SIG-M5 (cell line): ENCODE measurements around the gene BPGM.

Source experiments
- DNase-seq: peaks from one replicate; lab custom pipeline; 2025; lab: John Stamatoyannopoulos, UW

The BPGM gene

DNA sequence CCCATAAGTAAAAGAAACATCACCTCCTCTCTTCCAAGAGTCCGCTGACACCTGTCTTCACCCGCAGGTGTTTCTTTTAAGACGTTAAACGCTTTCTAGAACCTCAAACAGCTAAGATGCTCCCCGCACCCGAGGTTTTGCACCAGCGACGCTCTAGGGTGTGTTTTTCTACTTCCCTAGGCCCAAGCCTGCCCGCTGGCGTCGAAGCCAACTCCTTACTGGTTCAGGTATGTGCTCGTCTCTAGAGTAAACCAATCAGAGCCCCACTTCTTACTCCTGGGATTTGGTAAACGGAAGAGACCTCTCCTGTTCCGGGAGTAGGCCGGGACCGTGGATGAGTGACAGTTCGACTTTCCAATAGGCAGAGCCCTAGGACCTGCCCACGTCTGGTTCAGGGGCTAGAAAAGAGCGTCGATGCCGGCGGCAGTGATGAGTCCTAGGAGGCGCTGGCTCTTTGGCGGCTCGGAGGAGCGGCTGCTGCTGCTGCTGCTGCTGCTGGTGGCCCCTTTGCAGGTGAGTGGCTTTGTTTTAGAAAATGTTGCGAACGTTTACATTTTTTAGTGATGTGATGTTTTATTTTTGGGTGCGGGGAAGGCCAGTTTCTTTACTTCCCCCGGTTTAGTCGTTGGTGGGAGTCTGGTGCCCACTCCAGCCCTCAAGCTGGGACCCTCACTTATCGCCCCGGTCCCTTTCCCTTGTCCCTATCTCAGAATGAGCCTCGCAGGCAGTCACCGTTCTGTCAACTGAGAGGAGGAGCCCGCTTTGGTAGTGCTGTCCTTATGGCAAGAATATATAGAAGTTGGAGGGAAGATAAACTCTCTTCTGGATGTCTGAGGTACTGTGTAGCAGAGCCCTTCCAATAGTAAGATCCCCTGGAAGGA, at the start of gene BPGM:
Gene BPGM (plus strand): TSS at position 429 of the 881 bp plus-strand sequence. CDS start 14,655 bp downstream, outside the sequence.
- peak; percentile 98 for DNase-seq

DNA sequence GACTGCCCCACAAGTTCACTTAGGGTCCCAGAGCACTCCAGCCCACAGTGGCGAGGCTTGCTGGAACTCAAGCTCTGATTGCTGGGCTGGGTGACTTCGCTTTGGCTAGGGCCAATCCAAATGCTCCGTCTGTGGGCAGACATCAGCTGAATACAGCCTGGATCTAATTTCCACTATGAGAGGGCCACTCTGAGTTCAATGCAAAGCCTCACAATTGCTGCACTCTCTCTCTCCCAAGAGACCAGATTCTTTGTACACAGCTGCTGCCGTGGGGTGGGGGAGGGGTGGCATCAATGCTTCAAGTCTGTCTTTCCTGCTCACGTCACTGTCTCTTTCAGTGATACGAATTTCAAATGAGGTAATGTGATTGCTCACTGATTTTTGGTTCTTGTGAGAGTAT, 47.3 kb upstream of the BPGM start:
- no peak for DNase-seq

DNA sequence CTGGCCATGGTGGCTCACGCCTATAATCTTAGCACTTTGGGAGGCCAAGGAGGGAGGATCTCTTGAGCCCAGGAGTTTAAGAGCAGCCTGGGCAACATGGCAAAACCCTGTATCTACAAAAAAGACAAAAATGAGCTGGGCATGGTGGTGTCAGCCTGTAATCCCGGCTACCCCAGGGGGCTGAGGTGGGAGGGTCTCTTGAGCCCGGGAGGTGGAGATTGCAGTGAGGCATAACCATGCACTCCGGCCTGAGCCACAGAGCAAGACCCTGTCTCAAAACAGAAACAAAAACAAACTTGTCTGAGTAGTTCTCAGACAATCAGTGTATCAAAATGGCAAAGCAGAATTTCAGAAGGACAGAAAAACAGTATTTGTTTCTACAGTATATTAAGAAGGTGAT, 45.2 kb upstream of the BPGM start:
- no peak for DNase-seq

DNA sequence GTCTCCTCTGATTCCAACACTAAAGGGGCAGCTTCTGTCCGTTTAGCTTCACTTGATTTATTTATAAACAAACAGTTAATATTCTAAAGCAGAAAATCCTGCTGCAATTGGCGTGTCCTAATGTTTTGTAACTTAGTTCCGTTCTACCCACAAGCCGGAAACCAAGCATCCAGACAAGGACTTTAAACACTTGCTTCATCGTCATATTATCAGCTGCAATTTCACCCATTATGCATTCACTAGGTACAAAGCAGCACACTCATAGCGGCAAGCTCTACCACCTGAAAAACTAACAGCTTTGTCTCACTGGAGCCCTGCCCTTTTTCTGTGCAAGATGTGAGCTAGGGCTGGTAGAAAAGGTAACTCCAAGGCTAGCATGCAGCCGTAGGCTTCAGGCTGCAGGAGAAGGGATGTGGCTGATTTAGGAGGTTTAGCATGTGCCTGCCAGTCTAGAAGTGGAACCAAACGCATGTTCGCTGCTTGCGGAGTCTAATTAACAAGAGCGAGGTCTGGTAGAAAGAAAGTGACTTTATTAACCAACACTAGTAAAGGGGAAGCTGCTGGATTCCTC, 43.7 kb upstream of the BPGM start:
- DNase-seq, result peak; percentile 73

DNA sequence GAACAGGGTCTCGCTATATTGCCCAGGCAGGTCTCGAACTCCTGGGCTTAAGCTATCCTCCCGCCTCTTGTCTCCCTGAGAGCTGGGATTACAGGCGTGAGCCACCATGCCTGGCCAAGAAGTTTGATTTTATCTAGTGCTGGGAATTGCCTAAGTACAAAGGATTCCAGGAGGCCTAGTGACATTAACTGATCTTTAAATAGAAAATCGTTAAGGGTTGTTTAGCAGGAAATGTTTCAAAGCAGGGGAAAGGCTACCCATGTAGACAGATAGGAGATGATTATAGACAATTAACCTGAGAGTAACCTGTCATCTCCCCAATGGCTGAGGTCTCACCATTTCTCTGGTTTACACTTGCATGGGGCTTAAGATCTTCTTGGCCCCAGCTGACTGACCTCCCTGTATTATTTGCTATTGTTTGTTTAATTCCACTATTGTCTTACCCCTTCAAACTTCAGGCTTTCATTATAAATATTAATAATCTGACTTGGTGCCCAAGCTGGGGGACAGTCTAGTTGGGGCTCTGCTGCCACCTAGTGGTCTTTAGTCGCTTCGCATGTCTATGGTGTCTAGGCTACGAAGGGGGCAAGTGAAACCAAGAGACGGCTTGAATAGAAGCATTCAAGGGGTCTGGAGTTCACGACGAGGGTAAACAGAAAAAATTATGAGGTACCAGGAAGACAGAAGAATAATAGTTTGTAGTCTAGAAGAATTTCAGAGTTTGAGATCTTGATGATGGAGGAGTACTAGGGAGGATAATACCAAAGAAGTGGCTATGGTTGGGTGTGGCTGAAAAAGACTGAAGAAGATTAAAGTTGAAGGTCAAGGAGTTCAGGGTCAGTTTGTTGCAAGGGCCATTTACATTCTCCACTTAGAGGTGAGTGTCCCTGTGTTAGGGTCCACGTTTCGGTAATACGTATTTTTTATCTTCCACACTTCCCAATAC, 40.4 kb upstream of the BPGM start:
- DNase-seq, result no peak

DNA sequence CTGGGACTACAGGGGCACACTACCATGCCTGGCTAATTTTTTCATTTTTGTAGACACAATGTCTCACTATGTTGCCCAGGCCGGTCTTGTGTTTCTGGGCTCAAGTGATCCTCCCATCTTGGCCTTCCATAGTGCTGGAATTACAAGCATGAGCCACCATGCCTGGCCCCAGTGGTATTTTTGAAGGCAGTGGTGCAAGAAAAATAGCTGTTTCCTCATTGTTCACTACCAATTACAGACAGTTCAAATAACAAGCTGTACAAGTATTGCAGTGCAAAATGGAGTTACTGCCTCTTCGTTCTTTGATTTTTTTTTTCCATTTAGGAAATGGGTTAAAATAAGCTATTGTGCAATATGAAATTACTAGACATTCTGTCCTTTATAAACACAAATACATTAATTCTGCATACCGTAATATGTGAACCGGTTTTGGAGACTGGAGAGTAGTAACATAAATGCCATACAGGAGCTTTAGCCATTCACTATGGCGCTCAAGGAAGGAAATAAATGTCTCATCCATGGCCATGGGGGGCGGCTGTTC, 35.0 kb upstream of the BPGM start:
- no peak for DNase-seq

DNA sequence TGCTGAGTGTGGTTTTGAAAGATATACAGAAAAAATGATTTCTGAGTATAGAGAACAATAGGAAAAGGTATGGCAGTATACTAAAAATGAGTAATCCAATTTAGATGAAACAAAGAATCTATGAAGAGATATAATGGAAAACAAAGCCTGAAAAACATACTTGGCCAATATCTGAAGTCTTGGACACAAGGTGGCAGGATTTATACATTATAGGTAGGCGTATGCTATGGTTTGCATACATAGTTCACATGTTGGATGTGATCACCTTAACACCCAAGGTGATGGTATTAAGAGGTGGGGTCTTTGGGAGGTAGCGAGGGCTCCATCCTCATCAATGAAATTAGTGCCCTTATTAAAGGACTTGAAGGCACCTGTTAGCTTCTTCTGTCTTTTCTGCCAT, 34.5 kb upstream of the BPGM start:
- DNase-seq, result no peak

DNA sequence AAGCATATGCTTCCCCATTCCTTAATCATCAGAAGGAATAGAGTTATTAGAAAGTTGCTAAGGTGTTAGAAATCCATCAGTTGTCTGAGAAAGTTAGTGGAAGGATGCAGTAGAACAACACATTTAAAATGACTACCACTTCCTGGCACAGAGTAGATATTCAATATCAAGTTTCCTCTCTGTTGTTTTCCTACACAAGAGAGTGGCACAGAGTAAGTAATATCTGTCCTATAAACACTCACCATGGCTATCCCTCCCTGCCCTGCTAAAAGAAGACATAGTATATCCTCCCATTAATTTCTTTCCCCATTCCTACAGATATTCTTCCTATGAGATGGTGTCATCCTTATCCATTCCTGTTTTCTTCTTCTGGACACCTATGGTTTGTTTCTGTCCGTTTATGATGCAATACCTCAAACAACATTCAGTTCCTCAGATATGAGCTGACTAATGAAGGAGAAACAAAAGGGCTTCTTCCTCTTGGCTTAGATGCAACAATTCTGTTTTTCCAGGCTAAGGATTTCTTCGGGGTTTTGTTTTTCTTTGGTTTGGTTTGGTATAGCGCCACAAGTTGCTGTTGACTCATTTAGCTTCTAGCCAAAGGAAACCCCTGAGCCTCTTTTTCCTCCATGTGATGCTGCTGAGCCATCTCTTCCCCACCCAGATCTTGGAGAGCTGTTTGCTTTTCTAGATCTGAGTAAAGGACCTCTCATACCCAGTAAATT, 32.9 kb upstream of the BPGM start:
- no peak for DNase-seq

DNA sequence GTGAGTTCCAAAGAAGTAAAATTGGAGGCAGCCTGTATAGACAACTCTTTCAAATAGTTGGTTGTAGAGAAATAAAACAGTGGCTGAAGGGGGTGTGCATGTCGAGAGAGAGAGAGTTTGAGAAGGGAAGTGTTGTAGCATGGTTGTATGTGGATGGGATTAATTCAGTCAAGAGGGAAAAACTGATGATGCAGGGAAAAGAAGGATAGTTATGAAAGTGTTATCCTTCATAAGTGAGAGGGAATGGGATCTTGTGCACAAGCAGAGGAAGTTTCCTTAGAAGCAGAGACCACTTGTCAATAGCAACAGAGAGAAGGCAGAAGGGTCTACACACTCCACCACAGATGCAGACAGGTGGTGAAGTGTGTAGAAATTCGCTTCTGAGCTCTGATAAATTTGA, 30.0 kb upstream of the BPGM start:
- no peak for DNase-seq

DNA sequence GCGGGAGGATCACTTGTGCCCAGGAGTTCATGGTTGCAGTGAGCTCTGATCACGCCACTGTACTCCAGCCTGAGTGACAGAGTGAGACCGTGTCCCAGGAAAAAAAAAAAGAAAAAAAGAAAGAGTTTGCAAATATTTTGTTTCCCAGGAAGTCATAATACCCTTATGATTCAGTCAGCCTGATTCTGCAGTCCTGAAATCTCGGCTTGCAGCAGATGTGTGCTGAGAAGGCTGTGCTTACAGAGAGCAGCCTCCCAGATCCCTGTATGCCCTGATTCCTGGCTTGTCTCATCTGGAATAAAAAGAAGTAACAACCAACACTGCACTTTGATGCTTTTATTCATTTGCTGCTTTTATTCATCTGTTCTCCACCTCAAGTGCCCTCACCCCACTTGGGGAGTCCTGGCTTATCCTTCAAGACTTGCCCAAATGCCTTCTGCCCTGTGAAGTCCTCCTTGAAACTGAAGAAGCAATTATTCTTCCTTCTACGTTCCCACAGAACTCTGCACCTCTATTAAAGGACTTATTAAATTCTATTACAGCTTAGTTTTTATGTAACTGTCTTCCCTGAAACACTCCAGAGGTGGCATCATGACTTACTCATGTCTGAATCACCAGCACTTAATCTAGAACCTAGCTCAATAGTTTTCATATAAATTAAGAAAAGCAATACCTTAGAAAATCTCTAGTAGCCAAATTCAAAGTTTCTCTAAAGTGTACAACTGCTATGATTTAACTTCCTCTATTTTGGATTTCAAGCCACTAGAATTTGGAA, 27.7 kb upstream of the BPGM start:
- DNase-seq, result no peak

DNA sequence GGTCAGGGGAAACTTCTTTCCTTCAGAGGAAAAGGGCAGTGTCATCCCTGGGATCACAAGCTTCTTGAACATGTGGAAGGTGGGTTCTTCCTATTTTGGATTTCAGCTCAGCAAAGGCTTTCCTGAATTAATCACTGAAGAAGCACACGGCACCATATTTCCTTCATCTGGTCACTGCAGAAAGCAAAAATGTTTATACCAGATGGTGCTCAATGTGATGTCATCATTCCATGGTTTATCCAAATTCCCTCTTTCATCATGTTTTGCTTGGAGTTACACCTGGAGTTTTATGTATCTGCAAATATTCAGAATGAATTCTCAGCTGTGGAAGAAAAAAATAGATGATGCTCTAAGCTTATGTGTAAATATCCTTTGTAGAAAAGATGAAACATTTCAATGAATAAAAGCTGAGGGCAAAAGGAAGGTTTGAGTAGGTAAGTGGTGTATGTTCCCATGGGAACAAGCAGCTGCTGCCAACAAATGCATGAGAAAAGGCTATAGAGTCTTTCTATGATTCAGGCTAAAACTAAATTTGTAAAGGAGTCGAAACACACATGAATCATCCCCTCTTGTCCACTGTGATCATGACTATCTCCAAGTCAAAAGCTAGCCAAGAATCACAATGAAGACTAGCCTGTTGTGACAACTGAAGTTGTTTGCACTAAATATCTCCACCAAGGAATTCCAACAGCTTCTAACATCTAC, 26.9 kb upstream of the BPGM start:
- no peak for DNase-seq

DNA sequence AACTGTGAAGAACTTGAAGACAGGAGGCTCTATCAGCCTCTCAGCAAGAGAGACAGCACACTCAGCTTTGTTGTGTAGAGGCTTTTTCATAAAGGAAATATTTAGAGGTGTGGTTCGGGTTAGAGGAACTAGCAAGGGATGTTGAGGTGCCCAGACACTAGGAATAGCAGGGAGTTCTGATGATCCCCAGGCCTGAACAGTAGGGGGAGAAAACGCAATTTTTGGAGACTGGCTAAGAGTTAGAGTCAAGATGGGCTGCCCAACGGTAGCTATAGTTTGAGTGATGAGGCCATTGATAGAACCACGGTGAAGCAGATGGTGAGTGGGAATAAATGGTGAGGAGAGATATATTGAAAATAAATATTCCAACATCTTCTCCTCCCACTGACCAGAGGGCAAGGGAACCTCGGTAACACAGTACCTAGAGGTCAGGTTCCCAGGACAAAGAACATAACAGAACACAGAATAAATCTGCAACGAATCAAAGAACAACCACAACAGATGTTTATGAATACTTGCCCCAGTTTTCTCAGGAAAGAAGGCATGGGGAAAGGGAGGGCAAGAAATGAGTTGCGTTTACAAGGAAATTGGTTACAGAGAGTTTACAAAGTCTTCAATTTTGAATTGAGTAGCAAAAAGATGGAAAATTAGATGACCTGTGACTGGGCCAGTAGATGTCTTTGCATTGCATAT, 24.2 kb upstream of the BPGM start:
- no peak for DNase-seq

DNA sequence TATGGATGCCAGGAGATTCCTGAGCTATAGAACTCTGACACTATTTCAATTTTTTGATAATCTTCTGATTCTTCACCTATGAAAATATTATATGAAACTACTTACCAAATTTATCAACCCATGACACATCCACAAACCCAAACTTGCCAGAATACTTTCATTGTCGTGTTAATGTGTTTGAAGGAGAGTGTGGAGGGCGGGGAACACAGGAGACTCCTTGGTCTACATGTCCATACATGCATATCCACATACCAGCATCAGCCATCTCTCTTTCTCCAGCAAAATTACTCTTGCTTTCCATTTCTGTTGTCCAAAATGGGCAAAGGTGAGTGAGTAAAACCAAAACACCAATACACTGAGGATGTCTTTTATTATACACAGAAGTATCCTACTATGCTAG, 23.5 kb upstream of the BPGM start:
- DNase-seq, result no peak

DNA sequence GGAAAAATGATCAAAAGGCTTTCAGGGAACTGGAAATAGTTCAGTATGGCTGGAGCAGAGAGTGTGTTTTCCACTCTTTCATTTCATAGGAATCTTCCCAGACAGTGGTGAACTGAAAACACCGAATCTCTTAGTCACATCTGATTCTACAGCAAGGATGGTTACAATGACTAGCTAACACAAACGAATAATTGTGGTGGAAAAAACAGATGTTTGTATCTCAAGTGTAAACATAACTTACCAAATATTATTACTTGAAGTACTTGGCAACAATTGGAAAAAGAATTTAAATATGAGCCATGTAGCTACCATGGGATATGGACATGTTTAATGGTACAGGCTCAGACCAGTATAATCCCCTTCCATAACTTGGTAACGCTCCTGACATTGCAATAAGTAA, 21.1 kb upstream of the BPGM start:
- no peak for DNase-seq

DNA sequence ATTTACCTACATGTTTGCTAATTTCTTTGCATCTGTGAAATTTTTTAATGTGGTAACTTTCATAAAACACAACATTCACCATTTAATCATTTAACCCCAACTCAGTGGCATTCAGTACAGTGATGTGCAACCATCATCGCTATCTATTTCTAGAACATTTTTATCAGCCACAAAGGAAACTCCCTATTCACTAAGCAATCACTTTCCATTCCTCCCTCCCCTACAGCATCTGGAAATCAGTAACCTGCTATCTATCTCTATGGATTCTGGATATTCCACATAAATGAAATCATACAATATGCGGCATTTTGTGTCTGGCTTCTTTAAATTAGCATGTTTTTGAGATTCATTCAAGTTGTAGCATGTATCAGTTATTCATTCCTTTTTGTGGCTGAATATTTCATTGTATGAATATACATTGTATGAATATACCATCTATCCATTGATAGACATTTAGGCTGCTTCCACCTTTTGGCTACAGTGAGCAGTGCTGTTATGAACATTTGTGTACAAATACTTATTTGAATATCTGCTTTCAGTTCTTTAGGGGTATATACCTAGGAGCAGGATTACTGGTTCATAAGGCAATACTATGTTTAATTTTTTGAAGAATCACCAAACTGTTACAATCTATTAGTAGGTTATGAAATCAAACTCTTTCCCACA, 19.4 kb upstream of the BPGM start:
- DNase-seq, result no peak

DNA sequence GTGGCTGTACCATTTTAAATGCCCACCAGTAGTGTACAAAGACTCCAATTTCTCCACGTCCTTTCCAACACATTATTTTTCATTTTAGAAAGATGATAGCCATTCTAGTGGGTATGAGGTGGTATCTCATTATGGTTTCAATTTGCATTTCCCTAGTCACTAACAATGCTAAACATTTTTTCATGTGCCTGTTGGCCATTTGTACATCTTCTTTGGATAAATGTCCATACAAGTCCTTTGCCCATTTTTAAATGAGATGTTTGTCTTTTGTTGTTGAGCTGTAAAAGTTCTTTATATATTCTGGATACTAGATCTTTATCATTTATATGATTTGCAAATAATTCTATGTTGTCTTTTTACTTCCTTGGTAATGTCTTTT, 18.9 kb upstream of the BPGM start:
- no peak for DNase-seq

DNA sequence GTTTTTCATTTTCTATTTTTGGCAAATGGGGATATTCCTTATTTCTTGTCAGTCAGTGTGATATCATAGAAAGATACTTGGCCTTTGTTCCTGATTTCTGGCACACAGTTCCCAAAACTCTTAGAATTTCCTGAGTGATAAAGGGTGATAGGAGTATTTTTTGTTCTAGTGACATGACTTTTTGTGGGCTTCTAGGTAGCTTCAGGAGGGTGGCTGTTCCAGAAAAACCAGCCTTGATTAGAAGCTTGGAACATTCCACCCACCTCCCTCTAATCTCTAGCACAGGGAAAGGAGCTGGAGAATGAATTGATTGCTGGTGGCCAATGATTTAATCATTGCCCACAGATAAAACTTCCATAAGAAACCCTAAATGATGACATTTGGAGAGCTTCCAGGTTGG, 17.2 kb upstream of the BPGM start:
- no peak for DNase-seq

DNA sequence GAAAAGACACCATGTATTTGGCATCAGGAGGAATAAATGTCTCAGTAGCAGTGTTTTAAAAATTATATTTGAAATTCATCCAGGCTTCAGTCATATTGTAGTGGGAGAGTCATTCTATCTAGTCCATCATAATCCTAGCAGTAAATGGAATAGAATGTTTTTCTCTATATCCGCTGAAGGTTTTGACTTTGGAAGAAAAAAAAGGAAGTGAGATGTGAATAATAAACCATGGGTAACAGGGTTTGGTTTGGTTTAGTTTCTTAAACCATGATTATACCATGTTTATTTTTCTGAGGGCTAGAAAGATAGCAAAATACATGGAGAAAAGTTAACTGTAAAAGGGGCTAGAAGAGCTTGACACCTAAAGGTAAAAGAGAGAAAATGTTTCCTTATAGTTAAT, 16.4 kb upstream of the BPGM start:
- DNase-seq, result no peak

DNA sequence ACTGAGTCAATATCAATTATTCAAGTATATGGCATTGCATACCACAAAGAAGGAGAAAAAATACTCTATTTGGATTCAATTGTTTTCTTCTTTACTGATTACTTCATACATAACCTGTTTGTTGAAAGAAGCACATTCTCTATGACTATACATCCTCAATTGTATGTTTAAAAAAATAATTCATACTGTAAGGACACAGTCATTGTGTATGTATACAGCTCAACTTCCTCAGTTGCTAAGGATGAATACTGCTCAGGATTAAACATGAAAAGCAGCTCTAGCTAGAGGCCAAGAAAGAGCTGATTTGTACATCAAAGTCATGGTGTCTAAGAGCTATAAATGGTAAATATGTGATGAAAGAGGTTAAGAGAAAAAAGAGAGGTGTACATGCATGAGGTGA, 15.8 kb upstream of the BPGM start:
- DNase-seq, result no peak
